NB4 (cell line): ENCODE data around the gene STAT5B.

ENCODE experiments used
- CTCF ChIP-seq: IDR thresholded peaks from one replicate; pipeline ENCODE4 v1.5.1; 2012; ENCODE audit warnings: low read depth, low read length
- MAX ChIP-seq: IDR thresholded peaks from 2 replicates; pipeline ENCODE4 v1.6.1; 2011; ENCODE audit warnings: low read depth, low read length
- POLR2A ChIP-seq: IDR thresholded peaks from 2 replicates; pipeline ENCODE4 v1.6.1; 2011; ENCODE audit warnings: mild to moderate bottlenecking; ENCODE audit not compliant: insufficient read length; ENCODE audit errors: extremely low read depth

- TF ChIP-seq CTCF: no peak
- no peak for TF ChIP-seq MAX
- no peak for TF ChIP-seq POLR2A
Measured at GRCh38 chr17:42182927-42183734, 93.1 kb downstream of the STAT5B start.
